HL-60 (cell line): ENCODE measurements around the gene MIR17HG.

Experiments
- DNase-seq, 2 experiments: peaks; one replicate each; pipeline ENCODE4 v3.0.0-alpha.2; 2010 to 2020; ENCODE audit warnings: low read depth in 1 of 2, low spot score in 1 of 2
- H3K27ac ChIP-seq: fragments of 250-450 bp; sonication (Bioruptor Pico); replicated peaks from 2 replicates; pipeline ENCODE4 v1.5.1; 2020; ENCODE audit warnings: mild to moderate bottlenecking, moderate library complexity
- H3K27me3 ChIP-seq: fragments of 250-450 bp; sonication (Bioruptor Pico); 2 replicates; pipeline ENCODE4 v1.5.1; 2021; ENCODE audit warnings: mild to moderate bottlenecking, moderate library complexity; ENCODE audit not compliant: insufficient read depth, poor library complexity, severe bottlenecking
- H3K4me3 ChIP-seq: replicated peaks from 2 replicates; pipeline ENCODE4 v1.5.1; 2011; ENCODE audit warnings: mild to moderate bottlenecking, control low read depth, low read length; ENCODE audit not compliant: insufficient read depth
- CTCF ChIP-seq: IDR thresholded peaks from one replicate; pipeline ENCODE4 v1.5.1; 2011; ENCODE audit warnings: low read length, control low read depth, inconsistent platforms; ENCODE audit not compliant: insufficient read depth
- GABPA ChIP-seq: IDR thresholded peaks from 2 replicates; pipeline ENCODE4 v1.6.1; 2012; ENCODE audit warnings: low read depth
- POLR2AphosphoS5 ChIP-seq: IDR thresholded peaks from 2 replicates; pipeline ENCODE4 v1.6.1; 2012; ENCODE audit warnings: low read depth
- REST ChIP-seq: IDR thresholded peaks from 2 replicates; pipeline ENCODE4 v1.6.1; 2012; ENCODE audit warnings: low read depth; ENCODE audit not compliant: insufficient replicate concordance
- SPI1 ChIP-seq: IDR thresholded peaks from 2 replicates; pipeline ENCODE4 v1.6.1; 2012; ENCODE audit warnings: low read depth, mild to moderate bottlenecking, borderline replicate concordance

Gene MIR17HG

GRCh38 chr13:91360246-91360751 lies 12.8 kb downstream of the MIR17HG start:
- Histone ChIP-seq H3K27me3 (no peaks in the 10 kb centered on the region), H3K4me3 (no peak overlapping the region), H3K27ac (no peak overlapping the region)
- no peak for DNase-seq
- TF ChIP-seq CTCF (no peak), POLR2AphosphoS5 (no peak), REST (no peak), SPI1 (no peak), GABPA (no peak)

- H3K27me3 ChIP-seq, result no peaks in the 10 kb centered on the region
- DNase-seq, result no peak
- no peak overlapping the region for H3K27ac ChIP-seq
- no peak overlapping the region for H3K4me3 ChIP-seq
- no peak for TF ChIP-seq CTCF
- no peak for TF ChIP-seq REST
- no peak for TF ChIP-seq SPI1
These were observed 14.3 kb downstream of the MIR17HG start for GRCh38 chr13:91361755-91362271.

- H3K27me3 ChIP-seq, result no peaks in the 10 kb centered on the region
- H3K27ac ChIP-seq, result no peak overlapping the region
- TF ChIP-seq SPI1 (no peak), POLR2AphosphoS5 (no peak), REST (no peak), GABPA (no peak), CTCF (no peak)
- DNase-seq, result no peak
- no peak overlapping the region for H3K4me3 ChIP-seq
These were observed 15.4 kb downstream of the MIR17HG start for GRCh38 chr13:91362908-91363307.
